LNCaP clone FGC (cell line): ENCODE data around the gene CCDC12.

Source experiments
- DNase-seq: peaks from one replicate; pipeline ENCODE4 v3.0.0-alpha.2; 2011; ENCODE audit warnings: low read depth
- H3K4me3 ChIP-seq: 2 replicates; pipeline ENCODE4 v1.5.1; 2011; ENCODE audit warnings: mild to moderate bottlenecking, low read depth, low read length, control low read depth
- CTCF ChIP-seq: IDR thresholded peaks from 2 replicates; pipeline ENCODE4 v1.5.1; 2012; ENCODE audit warnings: mild to moderate bottlenecking; ENCODE audit not compliant: control insufficient read depth, insufficient read depth; ENCODE audit errors: extremely low read depth

The CCDC12 gene

GRCh38 chr3:46994801-46995731, 18.5 kb upstream of the CCDC12 start:
- no peak for TF ChIP-seq CTCF
- no peak for DNase-seq
- H3K4me3 ChIP-seq: no peak overlapping the region

- no peak for DNase-seq
- H3K4me3 ChIP-seq: no peak overlapping the region
These were observed 17.4 kb upstream of the CCDC12 start for GRCh38 chr3:46993986-46994385.

GRCh38 chr3:46993292-46993691, 16.7 kb upstream of the CCDC12 start:
- no peak for DNase-seq
- TF ChIP-seq CTCF: no peak

More at GRCh38 chr3:46993986-46994385, 17.4 kb upstream of the CCDC12 start:
- no peak for TF ChIP-seq CTCF

GRCh38 chr3:46992231-46992630, 15.7 kb upstream of the CCDC12 start:
- H3K4me3 ChIP-seq: no peak overlapping the region
- no peak for DNase-seq
- TF ChIP-seq CTCF: no peak

More at GRCh38 chr3:46993292-46993691, 16.7 kb upstream of the CCDC12 start:
- H3K4me3 ChIP-seq: no peak overlapping the region

GRCh38 chr3:46991406-46992165, 15.0 kb upstream of the CCDC12 start:
- no peak for DNase-seq
- no peak overlapping the region for H3K4me3 ChIP-seq
- no peak for TF ChIP-seq CTCF

GRCh38 chr3:46990573-46991374, 14.2 kb upstream of the CCDC12 start:
- no peak for DNase-seq
- no peak overlapping the region for H3K4me3 ChIP-seq
- no peak for TF ChIP-seq CTCF
